Fibroblast of skin of back (primary cell): ENCODE results near the gene PEAR1.
"Not testable (repeated sequence)": the region's sequence is repeated elsewhere in the genome, so short reads cannot be mapped to it uniquely, and the experiment has no call there.

Experiments
- DNase-seq: peaks from one replicate; pipeline ENCODE4 v3.0.0-alpha.2; 2013

The PEAR1 gene

DNA sequence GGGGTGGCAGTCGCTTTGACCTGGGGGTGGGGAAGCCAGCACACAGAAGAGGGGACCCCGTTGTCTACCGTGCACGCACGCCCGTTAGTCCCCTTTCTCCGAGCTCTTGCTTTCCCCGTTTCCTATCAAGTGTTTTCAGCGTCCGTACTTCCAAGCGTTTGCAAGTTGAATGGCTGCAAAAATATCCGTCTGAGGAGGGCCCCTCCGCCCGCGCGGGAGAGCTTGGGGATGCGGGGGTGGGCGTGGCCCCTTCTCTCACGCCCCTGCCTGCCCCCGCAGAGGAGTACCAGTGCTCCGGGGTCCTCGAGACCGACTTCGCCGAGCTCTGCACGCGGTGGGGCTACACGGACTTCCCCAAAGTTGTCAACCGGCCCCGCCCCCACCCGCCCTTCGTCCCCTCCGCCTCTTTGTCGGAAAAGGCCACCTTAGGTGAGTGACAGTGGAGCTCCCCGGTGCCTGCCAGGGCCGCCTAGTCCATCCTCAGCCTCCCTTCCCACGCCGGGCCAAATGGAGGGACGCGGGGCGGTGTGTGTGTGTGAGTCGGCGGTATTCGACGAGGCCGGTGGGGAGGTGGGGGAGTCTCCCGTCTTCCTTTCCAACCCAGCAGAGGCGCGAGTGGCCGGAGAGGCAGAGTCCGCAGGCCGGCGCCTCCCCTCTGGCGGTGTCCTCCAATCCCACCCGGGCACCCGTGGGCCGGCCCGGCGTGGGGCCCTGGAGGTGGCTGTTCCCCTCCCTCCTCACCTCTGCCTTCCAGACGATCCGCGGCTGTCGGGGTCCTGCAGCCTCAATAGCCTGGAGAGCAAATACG is 30.4 kb downstream of the PEAR1 start:
- no peak for DNase-seq

DNA sequence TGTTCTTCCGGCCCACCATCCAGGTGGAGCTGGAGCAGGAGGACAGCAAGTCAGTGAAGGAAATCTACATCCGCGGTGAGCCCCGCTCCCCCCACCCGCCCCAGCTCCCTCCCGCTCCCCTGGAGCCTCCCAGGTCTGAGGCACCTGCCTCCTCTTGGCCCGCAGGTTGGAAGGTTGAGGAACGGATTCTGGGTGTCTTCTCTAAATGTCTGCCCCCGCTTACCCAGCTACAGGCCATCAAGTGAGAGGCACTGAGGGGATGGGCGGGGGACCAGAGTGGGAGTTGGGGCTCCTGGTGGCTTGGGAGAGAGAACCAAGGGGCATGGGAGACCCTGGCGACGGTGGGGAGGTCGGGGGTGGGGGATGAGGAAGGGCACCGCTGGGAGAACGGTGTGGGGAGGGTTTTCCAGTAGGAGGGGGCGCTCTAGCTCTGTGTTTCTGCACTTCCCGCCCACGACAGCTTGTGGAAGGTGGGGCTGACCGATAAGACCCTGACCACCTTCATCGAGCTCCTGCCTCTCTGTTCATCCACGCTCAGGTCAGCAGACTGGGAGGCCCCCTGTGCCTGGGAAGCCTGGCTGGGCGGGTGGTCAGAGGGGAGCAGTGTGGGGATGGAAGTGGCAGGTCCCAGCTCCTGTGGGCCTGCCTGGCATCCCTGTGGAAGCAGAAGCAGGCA is 31.1 kb downstream of the PEAR1 start:
- DNase-seq: no peak

DNA sequence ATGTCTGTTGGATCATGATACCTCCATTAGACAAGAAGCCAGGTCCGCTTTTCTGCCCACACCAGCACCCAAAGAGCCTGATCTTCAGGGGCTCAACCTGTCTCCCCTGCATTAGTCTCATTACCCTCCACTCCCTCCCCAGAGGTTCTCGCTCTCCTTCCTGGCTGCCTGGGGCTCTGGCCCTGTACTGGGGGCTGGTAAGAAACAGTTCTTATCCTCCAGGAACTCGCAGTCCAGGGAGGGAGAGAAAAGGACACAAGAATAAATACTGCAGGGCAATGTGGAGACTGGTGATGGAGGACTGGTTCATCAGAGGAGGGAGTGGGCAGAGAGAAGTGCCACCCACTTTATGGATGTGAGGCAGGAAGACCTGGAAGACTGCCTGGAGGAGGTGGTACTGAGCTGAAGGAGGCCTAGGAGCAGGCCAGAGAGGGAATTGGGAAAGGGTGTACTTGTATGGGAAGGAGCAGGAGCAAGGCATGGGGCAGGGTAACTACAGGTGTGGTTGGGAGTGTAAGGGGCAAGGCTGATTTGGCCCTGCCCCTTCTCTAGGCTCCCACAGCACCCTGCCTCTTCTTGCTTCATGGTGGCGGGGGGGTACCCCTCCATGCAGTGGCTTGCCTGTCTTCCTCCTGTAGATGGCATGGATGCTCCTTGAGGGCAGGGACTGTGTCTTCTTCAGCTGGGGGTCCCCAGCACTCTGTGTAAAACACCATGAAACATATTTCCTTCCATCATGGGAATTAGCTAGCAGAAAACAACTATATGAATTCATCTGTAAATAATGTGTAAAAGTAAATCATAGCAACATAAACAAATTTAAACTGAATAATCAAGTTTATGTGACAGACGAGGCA is 31.9 kb downstream of the PEAR1 start:
- no peak for DNase-seq

DNA sequence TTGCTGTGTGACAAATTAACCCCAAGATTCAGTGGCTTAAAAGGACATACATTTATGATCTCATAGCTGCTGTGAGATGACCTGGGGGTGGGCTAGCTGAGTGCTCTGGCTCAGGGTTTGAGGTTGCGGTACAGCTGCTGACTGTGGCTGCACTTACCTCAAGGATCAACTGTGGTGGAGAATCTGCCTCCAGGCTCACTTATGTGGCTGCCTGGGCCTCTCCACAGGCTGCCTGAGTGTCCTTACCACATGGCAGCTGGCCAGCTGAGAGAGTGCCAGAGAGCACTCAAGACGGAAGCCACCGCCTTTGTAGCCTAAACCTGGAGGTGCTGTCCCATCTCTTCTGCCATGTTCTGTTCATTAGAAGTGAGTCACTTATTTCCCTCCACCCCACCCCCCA is 32.7 kb downstream of the PEAR1 start:
- DNase-seq: peak; percentile 83

DNA sequence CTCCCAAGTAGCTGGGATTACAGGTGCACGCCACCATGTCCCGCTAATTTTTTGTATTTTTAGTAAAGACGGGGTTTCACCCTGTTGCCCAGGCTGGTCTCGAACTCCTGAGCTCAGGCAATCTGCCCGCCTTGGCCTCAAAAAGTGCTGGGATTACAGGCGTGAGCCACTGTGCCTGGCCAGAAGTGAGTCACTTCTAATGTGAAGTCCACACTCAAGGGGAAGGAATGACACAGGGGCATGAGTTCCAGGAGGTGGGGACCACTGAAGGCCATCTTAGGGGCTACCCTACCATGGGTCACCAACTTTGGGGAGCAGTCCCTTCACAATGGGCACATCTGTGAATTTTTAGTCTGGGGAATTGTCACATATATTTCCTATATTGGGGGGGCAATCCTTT is 33.2 kb downstream of the PEAR1 start:
- not testable (repeated sequence) for DNase-seq

DNA sequence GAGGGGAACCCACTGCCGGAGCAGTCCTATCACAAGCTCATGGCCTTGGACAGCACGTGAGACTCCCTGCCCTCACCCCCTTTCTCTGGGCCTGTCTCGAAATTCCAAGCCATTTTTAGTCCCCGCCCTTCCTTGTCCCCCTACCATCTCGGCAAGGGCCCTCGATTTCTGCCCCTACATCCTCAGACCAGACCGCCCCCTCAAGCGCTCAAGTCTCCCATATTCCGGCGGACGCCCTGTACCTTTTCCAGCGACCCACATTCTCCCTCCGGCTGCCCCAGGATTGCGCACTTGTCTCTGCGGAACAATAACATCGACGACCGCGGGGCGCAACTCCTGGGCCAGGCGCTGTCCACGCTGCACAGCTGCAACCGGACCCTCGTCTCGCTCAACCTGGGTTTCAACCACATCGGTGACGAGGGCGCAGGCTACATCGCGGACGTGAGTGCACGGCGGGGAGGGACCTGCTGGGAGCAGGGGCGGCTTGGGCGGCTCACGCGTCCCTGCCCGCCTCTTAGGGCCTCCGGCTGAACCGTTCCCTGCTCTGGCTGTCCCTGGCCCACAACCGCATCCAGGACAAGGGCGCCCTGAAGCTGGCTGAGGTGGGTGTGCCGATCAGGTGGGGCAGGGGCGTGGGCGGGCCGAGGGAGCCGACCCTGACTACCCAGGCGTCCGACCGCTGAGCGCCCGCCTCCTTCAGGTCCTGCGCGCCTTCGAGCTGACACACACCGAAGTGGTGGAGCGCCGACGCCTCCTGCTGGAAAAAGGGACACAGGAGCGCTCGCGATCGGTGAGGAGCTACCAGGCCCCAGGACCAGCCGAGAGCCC is 33.9 kb downstream of the PEAR1 start:
- DNase-seq: peak; percentile 76

DNA sequence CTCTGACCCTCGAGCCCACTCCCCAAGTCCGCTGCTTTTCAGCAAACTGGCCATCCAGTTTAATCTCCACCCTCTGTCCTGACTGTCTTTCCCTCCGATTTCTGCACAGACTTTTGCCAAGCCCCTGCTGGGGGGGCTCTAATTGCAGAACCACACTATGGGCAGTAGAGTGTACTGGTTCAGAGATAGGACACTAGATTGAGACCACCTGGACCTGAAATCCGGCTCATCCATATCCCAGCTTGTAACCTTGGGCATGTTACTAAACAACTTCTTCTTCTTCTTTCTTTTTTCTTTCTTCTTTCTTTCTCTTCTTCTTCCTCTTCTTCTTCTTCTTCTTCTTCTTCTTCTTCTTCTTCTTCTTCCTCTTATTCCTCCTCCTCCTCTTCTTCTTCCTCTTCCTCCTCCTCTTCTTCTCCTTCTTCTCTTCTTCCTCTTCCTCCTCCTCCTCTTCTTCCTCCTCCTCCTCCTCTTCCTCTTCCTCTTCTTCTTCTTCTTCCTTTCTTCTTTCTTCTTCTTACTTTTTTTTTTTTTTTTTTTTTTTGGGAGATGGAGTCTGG is 34.6 kb downstream of the PEAR1 start:
- DNase-seq: no peak

DNA sequence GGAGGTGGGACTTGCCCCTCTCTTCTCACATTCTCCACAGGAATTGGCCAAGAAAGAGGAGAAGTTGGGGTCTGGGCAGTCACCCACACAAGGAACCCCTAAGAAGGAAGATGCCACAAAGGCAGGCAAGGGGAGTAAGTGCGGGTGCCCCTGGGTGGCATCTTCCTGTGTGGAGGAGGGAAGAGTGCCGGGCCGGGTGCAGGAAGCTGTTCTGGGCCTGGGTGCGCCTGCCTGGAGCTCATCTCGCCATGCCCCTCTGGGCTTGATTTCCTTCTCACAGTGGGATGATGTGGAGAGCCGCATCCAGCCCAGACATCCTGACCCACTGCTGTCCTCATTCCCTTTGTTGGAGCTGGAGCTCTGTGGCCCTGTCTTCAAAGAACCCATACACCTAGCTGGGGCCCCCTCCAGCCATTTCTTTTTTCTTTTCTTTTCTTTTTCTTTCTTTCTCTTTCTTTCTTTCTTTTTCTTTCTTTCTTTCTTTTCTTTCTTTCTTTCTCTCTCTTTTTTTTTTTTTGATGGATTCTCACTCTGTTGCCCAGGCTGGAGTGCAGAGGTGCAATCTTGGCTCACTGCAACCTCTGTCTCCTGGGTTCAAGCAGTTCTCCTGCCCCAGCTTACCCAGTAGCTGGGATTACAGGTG is 36.2 kb downstream of the PEAR1 start:
- DNase-seq: no peak

DNA sequence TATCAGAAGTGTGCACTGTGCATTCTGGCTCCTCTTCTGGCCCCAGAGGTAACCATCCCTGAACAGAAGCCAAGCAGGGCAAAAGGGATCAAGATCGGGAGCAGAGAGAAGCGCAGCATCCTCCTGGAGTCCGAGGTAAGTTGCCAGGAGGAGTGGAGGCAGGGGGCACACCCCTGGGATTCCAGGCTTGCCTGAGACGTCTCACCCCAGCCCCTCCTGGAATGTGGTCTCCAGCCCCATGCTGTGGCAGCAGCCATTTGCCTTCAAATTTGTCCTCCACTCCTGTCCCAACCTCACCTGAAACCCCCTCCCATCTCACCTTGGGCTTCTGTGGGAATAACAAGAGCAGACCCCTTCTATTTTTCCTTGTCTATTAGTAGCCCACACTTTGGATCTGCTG is 37.0 kb downstream of the PEAR1 start:
- DNase-seq: no peak

DNA sequence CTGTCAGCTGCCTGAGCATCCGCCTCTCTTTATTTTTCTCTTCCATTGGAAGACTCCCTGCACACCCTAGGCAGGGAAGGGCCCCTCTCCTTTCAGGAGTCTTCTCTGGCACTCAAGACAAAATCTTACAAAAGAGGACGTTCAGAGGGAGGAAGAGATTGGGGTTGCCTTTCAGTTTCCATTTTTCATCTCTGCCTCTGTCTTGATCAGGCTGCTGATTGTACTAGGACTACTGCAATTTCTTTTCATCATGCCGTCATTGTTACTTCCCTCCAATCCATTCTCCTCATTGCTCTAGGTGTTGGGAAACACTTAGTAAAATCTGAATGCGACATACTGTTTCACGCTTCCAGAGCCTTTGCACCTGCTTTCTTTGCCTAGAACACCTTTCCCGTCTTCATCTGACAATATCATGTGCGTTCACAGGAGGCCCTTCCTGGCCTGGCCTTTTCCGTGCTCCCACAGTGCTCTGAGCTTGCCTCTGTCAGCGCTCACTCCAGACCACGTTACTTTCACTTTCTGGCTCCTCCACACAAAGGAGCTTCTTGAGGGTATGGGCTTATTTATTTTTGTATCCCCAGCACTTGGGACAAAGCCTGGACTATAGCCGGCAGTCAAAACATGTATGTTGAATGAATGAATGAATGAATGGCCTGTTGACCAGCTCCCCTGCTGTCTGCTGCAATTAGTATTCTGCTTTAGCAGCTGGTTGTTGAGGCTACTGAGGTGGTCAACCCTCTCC is 37.9 kb downstream of the PEAR1 start:
- DNase-seq: no peak

DNA sequence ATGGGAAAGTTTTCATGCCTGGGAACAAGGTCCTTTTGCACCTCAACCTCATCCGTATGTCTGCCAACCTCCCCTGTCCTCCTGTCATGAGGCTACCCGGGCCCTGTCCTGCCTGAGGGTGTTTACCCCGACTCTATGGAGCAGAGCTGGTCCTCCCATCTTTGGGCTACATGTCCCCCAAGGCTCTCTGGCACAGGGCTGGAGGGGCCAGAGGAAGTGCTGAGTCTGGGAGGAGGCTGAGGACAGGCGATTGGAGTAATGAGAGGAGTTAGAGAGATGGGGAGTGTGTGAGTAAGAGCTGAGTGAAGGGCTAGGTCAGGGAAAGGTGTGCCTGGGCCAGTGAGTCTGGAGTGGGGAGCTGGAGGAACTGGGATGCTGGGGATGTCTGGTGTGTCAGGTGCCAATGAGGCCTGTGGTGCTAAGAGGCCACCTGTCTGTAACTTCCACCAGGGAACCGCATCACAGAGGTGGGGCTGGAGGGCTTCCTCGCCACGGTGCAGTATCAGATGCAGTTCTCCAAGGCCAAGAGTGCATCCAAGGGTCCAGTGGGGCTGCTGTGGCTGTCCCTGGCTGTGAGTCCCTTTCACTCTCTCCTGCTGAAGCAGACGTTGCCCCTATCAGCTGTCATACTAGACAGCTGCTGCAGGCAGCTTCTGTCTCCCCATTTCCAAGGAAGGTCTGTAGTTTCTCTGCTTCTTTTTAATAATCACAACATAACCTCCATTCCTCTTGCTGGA is 38.6 kb downstream of the PEAR1 start:
- no peak for DNase-seq

DNA sequence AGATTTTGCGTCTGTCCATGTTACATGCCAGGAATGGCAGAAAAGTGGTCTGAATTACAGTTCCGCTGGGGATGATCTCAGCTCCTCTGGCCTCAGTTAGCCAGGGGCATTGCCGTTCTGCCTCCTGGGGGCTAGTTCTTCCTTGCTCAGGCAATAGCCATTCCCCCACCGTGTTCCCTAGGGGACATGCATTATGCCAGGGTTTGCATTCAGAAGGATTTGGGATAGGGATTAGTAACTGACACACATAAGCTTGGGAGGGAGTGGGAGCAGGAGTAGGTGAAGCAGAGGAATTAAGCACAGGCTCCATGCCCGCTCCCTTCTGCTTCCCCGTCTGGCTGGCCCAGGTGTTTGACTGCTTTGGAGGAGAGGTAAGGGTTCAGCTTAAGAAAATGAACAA is 39.6 kb downstream of the PEAR1 start:
- no peak for DNase-seq

DNA sequence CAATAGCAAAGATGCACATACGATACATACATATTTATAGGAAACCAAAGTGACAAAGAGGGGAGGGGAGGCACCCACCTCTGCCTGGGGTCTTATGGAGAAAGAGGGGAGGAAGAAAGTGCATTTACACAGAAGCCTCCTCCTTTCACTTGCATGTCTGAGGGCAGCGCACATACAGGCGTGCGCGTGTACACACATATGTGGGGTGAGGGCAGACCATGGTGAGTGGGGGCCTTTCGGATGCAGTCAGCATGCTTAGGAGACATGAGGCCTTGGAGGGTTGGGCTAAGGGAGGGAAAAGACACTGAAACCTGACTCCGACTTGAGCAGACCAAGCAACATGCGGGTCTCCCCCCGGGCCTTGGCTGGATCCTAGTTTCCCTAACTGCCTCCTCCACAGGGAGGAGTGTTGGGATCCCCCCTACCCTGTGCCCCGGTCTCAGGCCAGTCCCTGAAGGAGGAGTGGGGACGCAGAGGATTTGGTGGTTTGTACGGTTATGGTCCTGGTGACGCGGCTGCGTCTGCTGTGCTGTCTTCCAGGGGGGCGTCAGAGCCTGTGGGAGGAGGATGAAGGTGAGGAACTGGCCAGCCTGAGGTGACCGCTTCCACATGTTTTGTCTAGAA is 42.1 kb downstream of the PEAR1 start:
- DNase-seq: no peak

DNA sequence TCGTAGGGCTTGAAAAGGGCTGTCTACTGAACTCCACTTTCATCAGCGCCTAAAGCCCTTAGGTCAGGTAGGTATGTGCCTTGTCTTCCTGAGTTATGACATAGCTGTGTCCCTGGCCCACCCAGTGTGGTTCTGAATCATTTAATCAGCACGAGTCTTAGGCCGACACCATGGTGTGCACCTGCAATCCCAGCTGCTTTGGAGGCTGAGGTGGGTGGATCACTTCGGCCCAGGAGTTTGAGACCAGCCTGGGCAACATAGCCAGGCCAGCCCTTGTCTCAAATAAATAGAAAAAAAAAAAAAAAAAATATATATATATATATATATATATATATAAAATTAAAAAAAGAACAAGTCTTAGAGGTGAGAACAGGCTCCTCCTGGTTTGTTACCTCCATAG is 42.7 kb downstream of the PEAR1 start:
- DNase-seq: no peak

DNA sequence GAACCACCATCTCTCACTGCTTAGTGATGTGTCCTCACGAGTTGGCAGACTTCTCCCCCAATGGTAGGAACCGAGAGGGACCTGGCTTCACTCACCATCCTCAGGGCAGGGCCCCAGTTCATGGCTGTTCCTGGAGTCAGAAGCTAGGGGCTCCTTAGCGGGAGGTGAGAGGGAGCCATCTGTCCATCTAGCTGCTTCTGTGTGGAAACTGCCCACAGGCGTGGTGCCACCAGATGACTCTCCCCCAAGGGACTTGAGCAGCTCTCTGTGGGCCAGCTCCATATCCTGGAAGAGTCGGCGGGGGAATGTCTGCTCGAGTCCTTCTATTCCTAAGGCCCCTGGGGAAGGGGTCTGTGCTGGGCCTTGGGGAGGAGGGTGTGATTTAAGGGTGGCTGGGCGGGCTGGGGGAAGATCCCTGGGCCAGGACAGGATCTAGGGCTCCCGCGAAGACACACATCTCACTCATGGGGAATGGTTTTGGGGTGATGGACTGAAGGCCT is 43.3 kb downstream of the PEAR1 start:
- DNase-seq: no peak

DNA sequence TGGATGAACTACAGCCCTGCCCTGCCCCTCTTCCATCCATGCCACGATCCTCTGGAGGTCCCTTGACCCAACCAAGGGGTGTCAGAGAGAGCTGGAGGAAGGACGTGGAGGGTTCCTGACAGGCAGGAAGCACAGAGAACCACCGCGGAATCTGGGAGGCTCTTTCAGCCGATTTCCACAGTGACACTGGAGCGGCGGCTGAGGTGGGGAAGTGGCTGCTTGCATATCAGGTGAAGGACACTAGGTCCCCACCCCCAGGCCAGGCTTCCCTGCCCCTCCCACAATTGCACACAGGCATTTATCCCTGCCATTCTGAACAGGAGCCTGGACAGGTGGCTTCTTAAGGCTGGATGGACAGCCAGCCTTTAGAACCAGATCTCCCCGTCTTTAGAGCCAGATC is 44.4 kb downstream of the PEAR1 start:
- DNase-seq: no peak

DNA sequence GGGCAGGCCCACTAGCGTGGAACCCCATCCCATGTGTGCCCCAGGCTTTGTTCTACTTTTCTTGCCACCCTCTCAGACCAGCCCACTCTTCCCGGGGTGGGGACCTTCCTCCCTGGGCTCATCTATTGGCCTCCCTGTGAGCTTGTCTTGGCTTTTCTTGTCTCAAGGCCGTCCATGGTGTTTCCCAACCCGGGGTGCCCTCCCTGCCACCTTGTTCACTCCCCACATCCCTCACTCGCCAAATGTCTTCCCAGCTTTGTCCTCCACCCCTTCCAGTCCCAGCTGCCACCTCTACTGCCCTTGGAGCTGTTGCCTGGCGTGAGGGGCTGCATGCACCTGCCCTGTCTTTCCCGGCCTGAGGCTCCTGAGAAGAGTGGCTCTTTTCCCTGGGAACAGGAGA is 45.3 kb downstream of the PEAR1 start:
- DNase-seq: no peak

DNA sequence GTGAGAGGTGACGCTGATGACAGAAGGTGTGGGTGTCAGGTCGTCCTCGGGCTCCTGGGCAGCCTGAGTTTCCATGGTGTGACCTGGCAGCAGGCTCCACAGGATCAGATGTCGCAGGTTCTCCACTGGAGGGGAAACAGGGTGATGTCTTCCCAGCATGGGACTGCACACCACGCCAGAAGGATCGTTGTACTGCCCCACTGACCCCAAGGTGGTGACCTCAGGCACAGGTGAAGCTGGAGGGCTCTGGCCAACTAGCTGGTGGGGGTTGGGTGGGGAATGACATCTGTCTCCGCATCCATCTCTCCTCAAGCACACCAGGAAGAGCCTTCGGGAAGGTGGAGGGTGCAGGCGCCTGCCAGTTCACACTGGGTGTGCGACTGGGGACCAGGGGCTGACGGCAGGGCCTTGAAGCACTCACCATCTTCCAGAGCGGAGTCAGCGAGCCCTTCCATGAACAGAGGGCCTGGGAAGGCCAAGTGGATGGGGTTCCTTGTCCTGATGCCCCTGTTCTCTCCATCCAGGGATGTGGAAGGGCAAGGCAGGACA is 46.3 kb downstream of the PEAR1 start:
- DNase-seq: no peak

DNA sequence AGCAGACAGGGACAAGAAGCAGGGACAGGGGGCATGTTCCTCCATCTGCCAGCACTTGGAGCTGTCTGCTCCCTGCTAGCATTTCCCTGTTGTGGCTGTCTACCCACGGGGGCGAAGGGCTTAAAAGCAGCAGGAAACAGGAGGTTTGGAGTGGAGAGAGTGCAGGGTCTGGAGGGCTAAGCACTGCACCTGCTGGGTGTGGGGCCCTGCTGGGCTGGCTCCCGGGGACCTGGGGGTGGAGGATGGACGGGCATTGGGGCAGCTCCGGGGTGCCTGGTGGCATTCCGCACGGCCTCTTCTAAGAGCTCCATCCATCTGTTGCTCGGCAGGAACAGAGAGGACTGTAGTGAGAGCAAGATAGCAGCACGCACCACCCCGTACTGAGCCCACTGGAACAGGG is 48.2 kb downstream of the PEAR1 start:
- DNase-seq: no peak
